Left renal pelvis (tissue), 4 donors: ENCODE data around the gene TTC7B. TPM values are rescaled to one million over a fixed set of nuclear protein-coding genes. Genes with fewer than 3 reads are reported as not detected.
"Not testable (repeated sequence)": the region's sequence is repeated elsewhere in the genome, so short reads cannot be mapped to it uniquely, and the experiment has no call there.

Source experiments
- DNase-seq, 4 donors: peaks; one replicate each; pipeline ENCODE4 v3.0.0-alpha.2; 2013; ENCODE audit warnings: low read depth in 4 of 4, low spot score in 3 of 4
- polyA plus RNA-seq, 4 donors: library from polyadenylated mRNA; unstranded; fragments of 120-200 nt; gene quantifications; one replicate each; pipeline ENCODE4 v1.2.1, GENCODE V29; 2013; ENCODE audit not compliant: insufficient read length in 4 of 4

Gene TTC7B
- polyA plus RNA-seq, 4 donors: 35.3 to 49.1 (median 47.4) TPM

GRCh38 chr14:90538095-90538494 is 278.1 kb downstream of the TTC7B start:
- DNase-seq: no peak

DNA sequence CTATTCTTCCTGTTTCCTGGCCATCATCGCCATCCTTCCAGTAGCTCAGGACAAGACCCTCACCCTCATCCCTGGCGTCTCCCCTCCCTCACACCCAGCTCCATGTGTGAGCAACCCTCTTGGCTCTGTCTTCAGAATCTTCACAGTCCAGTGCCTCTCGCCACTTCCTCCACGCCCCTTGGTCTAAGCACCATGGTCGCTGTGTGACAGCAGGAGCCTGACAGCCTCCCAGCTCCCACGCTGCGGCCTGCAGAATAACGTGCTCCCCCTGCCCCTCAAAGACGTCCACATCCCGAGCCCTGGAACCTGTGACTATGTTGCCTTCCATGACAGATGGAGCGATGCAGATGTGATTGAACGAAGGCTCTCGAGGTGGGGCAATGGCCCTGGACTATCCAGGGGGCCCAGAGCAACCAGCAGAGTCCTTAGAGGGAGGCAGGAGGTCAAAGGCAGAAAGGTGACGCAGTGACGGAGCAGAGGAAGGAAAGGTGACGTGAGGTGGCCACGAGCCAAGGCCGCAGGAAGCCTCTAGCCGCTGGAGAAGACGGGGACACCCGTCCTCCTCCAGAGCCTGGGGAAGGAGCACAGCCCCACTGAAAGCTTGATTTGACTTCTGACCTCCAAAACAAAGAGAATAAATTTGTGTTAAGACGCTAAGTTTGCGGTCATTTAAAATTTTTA is 279.6 kb downstream of the TTC7B start:
- no peak for DNase-seq

GRCh38 chr14:90536092-90536491 is 280.1 kb downstream of the TTC7B start:
- no peak for DNase-seq

DNA sequence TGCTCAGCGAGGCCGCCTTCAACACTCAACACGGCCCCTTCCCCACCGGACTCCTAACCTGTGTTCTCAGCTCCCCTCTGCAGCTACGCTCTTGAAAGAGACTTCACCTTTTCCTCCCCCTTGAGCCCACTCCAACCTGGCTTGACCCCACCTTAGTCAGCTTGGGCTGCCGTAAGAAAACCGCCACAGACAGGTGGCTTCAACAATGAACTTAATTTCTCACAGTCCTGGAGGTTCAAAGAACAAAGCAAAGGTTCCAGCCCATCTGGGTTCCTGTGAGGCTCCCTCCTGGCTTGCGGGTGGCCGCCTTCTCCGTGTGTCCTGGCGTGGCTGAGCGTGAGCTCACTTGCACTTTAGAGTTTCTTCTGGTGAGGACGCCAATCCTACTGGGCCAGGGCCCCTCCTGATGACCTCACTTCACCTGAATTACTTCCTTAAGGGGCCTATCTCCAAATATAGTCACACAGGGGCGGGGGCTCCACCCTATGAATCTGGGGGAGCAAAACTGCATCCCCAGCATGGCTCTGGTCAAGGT is 280.6 kb downstream of the TTC7B start:
- DNase-seq: no peak

DNA sequence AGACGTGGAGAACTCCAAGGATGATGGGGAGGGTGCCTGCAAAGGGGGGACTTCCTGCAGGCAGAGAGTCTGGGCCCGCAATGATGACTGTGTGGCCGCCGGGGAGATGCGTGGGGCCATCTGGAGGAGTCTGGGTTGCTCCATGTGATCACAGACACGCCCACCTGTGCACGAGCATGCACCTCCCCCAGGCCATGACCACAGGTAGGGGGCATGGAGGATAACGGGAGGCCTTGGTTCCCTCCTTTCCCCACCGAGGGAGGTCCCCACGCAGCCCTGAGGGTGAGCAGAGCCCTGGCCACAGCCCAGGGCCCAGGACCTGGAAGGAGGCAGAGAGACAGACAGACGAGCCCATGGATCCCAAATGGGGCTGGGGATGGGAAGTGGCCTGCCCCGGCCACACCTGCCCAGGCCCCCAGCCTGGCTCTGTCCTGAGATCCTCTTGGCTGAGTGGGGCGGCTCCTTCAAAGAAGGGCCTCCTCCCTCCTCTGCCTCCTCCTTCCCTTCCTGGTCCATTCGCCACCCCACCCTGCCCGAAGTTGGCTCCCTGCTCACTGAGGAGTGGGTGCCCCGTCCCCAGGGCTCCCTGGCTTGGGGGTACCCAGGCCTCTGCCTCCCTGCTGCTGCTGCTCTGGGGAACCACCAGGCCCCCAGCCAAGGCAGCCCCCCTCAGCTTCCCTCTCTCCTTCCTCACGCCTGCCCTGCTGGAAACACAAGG is 281.2 kb downstream of the TTC7B start:
- no peak for DNase-seq

DNA sequence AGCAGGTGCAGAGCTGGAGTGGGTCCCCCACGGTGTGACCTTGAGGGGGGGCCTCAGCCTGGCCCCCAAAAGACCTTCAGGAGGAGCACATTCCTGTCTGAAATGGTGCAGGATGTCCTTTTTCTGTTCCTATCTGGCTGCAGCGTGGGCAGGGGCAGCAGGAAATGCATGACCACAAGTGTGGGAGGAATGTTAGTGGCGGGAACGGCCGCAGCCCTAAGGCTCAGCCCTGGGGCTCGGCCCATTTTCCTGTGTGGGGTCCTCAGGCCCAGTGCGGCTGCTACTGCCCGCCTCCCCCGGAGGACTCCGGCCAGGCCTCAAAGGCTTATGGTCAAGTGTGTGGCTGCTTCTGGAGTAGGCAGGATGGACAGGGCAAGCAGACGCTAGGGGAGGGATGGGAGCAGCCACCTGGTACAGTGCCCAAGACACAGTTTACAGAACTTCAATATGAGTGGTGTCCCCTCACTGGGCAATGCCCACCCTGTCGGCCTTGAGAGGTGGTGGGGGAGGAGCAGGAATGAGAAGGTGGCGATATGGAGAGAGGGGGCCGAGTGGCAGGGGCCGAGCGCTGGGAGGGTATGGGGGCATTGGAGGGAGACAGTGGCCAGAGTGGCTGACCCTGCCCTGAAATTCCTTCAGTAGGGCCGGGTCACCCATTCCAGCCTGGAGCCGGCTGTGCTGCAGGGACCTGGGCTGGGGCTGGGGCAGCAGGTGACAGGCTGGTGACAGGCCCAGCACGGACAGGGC is 282.0 kb downstream of the TTC7B start:
- no peak for DNase-seq

DNA sequence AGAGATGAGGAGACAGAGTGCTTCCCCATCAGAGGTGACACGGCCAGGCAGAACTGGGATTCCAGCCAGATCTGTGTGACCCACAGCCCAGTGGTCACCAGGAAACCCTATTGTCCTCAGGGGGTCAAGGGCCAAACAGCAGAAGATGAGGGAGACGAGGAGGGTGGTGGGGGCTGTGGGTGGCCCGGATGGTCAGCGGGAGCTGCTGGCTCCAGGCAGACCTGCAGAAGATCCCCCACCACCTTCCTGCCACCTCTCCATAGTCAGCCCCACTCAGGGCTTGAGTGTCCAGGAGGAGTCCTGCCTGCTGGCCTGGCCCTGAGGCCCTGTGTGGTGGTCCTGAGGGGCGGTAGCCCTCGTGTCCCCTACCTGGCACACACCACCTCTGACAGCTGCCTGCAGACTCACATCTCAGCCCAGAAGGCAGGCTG is 282.6 kb downstream of the TTC7B start:
- DNase-seq: no peak

DNA sequence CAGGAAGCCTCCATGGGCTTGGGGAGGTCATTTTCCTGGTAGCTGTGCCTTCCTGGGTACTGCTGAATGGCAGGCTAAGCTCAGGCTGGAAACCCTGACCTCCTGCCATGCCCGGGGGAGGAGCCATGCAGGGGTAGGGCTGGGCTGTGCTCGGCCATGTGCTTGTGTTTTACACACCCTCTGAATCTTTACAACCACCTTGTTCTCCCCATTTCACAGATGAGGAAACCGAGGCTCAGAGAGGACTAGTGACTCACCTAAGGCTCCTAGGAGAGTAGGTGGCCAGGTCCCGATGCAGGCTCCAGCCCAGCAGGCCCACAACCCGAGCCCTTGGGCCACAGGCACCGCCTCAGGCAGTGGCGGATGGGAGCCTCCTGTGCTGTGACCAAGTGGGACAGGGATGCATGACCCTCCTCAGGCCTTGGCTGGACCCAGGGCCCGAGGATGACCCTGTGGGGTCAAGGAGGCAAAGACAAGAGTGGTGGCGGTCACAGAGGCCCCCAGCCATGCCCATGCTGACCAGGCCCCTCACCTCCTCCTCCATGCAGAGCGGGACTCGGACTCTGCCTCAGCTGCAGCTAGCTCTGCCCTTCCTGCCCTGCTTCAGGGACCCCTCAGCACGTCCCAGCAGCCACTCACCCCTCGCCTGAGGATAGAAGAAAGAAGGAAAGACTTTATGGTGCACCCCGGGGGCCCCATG is 283.3 kb downstream of the TTC7B start:
- no peak for DNase-seq

DNA sequence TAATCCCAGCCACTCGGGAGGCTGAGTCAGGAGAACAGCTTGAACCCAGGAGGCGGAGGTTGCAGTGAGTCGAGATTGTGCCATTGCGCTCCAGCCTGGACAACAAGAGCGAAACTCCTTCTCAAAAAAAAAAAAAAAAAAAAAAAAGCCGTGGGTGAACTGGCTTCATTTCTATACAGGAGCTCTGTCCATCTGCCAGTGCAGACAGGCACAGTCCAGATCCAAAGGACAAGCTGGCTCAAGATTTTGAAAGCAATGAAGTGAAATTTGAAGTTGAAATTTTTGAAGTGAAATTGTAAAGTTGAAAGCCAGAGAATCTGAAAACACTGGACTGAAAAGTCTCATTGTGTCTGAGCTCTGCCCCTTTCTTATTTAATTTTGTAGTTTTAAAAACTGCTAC is 284.7 kb downstream of the TTC7B start:
- DNase-seq: no peak

- DNase-seq: no peak
Observed at GRCh38 chr14:90530523-90530922, 285.7 kb downstream of the TTC7B start.

- DNase-seq: no peak
Observed at GRCh38 chr14:90527978-90528377, 288.3 kb downstream of the TTC7B start.

DNA sequence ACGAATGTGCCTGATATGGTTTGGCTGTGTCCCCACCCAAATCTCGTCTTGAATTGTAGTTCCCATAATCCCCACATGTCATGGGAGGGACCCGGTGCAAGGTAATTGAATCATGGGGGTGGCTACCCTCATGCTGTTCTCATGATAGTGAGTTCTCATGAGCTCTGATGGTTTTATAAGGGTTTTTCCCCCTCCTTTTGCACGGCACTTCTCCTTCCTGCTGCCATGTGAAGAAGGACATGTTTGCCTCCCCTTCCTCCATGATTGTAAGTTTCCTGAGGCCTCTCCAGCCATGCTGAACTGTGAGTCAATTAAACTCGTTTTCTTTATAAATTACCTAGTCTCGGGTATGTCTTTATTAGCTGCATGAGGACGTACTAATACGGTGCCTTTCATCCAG is 289.7 kb downstream of the TTC7B start:
- DNase-seq: not testable (repeated sequence)

GRCh38 chr14:90525353-90526028 is 290.7 kb downstream of the TTC7B start:
- DNase-seq: not testable (repeated sequence)

GRCh38 chr14:90523961-90524875 is 292.0 kb downstream of the TTC7B start:
- DNase-seq: no peak

- DNase-seq: no peak
Observed at GRCh38 chr14:90523544-90523943, 292.7 kb downstream of the TTC7B start.

DNA sequence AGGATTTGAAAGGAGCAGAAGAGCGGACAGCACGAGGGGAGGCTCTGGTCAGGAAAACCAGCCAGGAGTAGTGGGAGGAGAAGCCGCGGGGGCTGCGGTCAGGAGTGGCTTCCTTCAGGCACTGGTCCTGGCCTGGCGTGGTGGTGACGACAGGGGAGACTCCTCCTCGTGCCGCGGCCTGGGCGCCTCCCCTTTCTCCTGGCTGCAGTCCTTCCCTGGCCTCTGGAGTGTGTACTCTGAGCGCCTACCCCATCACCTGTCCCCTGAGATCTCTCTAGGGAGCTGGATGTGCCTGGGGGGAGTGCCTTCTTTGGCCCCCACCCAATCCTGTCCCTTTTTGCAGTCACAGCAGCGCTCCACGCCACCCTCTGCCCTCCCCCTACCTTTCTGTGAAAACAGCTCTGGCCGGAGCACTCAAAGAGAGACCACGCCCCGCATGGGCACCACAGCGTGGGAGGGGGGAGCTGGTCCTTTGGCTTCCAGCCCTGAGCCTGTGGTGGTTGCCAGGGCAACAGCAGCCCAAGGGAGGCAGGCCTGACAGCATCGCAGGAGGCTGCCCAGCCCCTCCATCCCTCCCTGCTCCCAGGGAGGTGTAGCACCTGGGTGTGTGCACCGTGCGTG is 293.5 kb downstream of the TTC7B start:
- DNase-seq: no peak

GRCh38 chr14:90521930-90522483 is 294.2 kb downstream of the TTC7B start:
- no peak for DNase-seq
